SK-N-SH treated with all-trans-retinoic acid at 6 μM for 48 hours (cell line): ENCODE measurements around the gene RALA.
A peak's percentile ranks its signal among the peaks of the same experiment; 100 is the strongest.
"Not testable (repeated sequence)": the region's sequence is repeated elsewhere in the genome, so short reads cannot be mapped to it uniquely, and the experiment has no call there.

Source experiments
- ATAC-seq: fragments of 200-7000 bp; cut with Tn5 transposase; 3 replicates; pipeline ENCODE4 v1.9.1; 2020; ENCODE audit warnings: mild to moderate bottlenecking, moderate library complexity
- ARNTL ChIP-seq: fragments of 450-650 bp; formaldehyde crosslinking; IDR thresholded peaks from 2 replicates; pipeline ENCODE4 v1.5.0; 2020; ENCODE audit warnings: low read depth, mild to moderate bottlenecking, moderate library complexity, borderline replicate concordance
- ESRRG ChIP-seq: fragments of 250-450 bp; sonication (Bioruptor Pico); IDR thresholded peaks from 2 replicates; pipeline ENCODE4 v1.6.1; 2021; ENCODE audit warnings: mild to moderate bottlenecking
- GLIS3 ChIP-seq: fragments of 250-450 bp; sonication (Bioruptor Pico); IDR thresholded peaks from 2 replicates; pipeline ENCODE4 v1.5.0; 2020; ENCODE audit warnings: mild to moderate bottlenecking, moderate library complexity
- ISL1 ChIP-seq: fragments of 250-450 bp; sonication (Bioruptor Pico); IDR thresholded peaks from 2 replicates; pipeline ENCODE4 v2.1.2; 2022; ENCODE audit warnings: mild to moderate bottlenecking, moderate library complexity
- PPARA ChIP-seq: fragments of 250-450 bp; sonication (Bioruptor Pico); IDR thresholded peaks from 2 replicates; pipeline ENCODE4 v1.5.0; 2020; ENCODE audit warnings: mild to moderate bottlenecking, borderline replicate concordance
- RARB ChIP-seq: fragments of 250-450 bp; sonication (Bioruptor Pico); IDR thresholded peaks from 2 replicates; pipeline ENCODE4 v1.8.0; 2021; ENCODE audit warnings: mild to moderate bottlenecking, moderate library complexity
- SNAI2 ChIP-seq: fragments of 250-450 bp; sonication (Bioruptor Pico); IDR thresholded peaks from 2 replicates; pipeline ENCODE4 v1.5.0; 2020; ENCODE audit warnings: mild to moderate bottlenecking, moderate library complexity
- TOX ChIP-seq: fragments of 250-450 bp; sonication (Bioruptor Pico); IDR thresholded peaks from 2 replicates; pipeline ENCODE4 v1.8.0; 2021; ENCODE audit warnings: mild to moderate bottlenecking, moderate library complexity, borderline replicate concordance
- ZC3H10 ChIP-seq: fragments of 250-450 bp; sonication (Bioruptor Pico); IDR thresholded peaks from 2 replicates; pipeline ENCODE4 v1.5.1; 2021; ENCODE audit warnings: mild to moderate bottlenecking, moderate library complexity
- ZFP3 ChIP-seq: fragments of 250-450 bp; sonication (Bioruptor Pico); IDR thresholded peaks from 2 replicates; pipeline ENCODE4 v1.5.0; 2020; ENCODE audit warnings: mild to moderate bottlenecking, moderate library complexity
- ZFP30 ChIP-seq: fragments of 450-650 bp; formaldehyde crosslinking; IDR thresholded peaks from 2 replicates; pipeline ENCODE4 v1.5.0; 2022; ENCODE audit warnings: mild to moderate bottlenecking, moderate library complexity
- ZNF565 ChIP-seq: fragments of 450-650 bp; formaldehyde crosslinking; conservative IDR thresholded peaks from 2 replicates; pipeline ENCODE4 v1.5.0; 2020; ENCODE audit warnings: low read depth, mild to moderate bottlenecking, moderate library complexity
- ZNF70 ChIP-seq: fragments of 450-650 bp; formaldehyde crosslinking; IDR thresholded peaks from 2 replicates; pipeline ENCODE4 v1.5.0; 2020; ENCODE audit warnings: mild to moderate bottlenecking, moderate library complexity
- ZNF8 ChIP-seq: fragments of 450-650 bp; formaldehyde crosslinking; IDR thresholded peaks from 2 replicates; pipeline ENCODE4 v1.5.0; 2020; ENCODE audit warnings: mild to moderate bottlenecking, moderate library complexity
- TF ChIP-seq, protein P1 (sequence below): fragments of 250-450 bp; sonication (Bioruptor Pico); IDR thresholded peaks from 2 replicates; pipeline ENCODE4 v1.5.0; 2020; ENCODE audit warnings: mild to moderate bottlenecking, moderate library complexity
- TF ChIP-seq, protein P2 (sequence below): fragments of 250-450 bp; sonication (Bioruptor Pico); IDR thresholded peaks from 2 replicates; pipeline ENCODE4 v1.5.1; 2020; ENCODE audit warnings: low read depth, mild to moderate bottlenecking, moderate library complexity
- TF ChIP-seq, protein P3 (sequence below): fragments of 250-450 bp; sonication (Bioruptor Pico); IDR thresholded peaks from 2 replicates; pipeline ENCODE4 v1.5.1; 2021; ENCODE audit warnings: mild to moderate bottlenecking, moderate library complexity

Gene RALA

DNA sequence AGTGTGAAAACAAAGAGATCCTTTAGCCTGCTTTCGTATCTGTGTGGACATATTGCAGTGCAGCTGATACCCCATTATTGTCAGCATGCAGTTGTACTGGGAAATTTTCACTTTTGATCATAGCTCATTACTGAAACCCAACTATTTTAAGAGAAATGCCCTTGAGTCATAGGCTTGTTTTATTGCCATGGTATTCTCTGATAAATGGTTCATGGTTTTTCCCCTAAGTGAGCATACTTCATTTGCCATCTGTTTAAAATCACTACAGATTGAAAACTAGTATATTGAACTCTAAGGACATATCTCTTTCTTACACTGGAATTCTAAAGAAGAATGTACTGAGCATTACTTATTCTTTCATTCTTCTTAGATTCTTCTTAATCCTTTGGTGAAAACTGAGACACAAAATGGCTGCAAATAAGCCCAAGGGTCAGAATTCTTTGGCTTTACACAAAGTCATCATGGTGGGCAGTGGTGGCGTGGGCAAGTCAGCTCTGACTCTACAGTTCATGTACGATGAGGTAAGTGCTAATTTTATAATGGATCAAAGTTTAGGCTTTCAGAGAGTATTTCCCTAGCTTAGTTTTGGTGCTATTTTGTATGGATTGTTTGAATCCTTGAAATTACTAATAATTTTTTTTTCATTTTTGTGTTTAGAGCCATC lies 63.0 kb downstream of the RALA start:
- ATAC-seq: peak; percentile 76
- peak; percentile 82; the same call in 1 of the 2 replicates for TF ChIP-seq TOX (CRISPR knock-in tag)
- TF ChIP-seq ZC3H10 (CRISPR knock-in tag): peak; percentile 77
- peak; percentile 84 for TF ChIP-seq ISL1 (CRISPR knock-in tag)
- no peak for TF ChIP-seq ARNTL
- TF ChIP-seq, all 23 proteins: peak for 3

DNA sequence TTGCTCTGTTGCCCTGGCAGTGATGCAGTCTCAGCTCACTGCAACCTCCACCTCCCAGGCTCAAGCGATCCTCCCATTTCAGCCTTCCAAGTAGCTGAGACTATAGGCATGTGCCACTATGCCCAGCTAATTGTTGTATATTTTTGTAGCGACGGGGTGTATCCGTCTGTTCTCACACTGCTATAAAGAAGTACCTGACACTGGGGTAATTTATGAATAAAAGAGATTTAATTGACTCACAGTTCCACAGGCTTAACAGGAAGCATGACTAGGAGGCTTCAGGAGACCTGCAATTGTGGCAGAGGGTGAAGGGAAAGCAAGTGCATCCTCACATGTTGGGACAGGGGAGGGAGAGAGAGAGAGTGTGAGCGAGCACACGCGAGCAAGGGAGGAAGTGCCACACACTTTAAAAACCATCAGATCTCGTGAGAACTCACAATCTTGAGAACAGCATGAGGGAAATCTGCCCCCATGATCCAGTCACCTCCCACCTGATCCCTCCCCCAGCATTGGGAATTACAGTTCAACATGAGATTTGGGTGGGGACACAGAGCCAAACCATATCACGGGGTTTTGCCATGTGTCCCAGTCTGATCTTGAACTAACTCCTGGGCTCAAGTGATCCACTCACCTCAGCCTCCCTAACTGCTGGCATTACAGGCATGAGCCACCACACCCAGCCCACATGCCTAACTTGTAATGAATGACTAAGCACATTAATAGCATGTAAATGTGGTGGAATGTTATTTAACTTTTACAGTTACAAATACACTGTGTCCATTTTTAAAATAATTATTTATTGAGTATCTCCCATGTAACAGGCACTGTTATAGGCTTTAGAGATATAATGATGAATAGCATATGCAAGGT lies 65.5 kb downstream of the RALA start:
- ATAC-seq: no peak
- TF ChIP-seq SNAI2 (CRISPR knock-in tag) (no peak), TOX (CRISPR knock-in tag) (no peak), ZFP3 (CRISPR knock-in tag) (no peak), ZNF70 (CRISPR knock-in tag) (no peak), ARNTL (no peak), RARB (no peak), ESRRG (CRISPR knock-in tag) (no peak), ZNF8 (CRISPR knock-in tag) (no peak), ZFP30 (CRISPR knock-in tag) (no peak), ZC3H10 (CRISPR knock-in tag) (no peak), ZNF565 (CRISPR knock-in tag) (no peak), PPARA (CRISPR knock-in tag) (no peak)
- TF ChIP-seq, protein P1, sequence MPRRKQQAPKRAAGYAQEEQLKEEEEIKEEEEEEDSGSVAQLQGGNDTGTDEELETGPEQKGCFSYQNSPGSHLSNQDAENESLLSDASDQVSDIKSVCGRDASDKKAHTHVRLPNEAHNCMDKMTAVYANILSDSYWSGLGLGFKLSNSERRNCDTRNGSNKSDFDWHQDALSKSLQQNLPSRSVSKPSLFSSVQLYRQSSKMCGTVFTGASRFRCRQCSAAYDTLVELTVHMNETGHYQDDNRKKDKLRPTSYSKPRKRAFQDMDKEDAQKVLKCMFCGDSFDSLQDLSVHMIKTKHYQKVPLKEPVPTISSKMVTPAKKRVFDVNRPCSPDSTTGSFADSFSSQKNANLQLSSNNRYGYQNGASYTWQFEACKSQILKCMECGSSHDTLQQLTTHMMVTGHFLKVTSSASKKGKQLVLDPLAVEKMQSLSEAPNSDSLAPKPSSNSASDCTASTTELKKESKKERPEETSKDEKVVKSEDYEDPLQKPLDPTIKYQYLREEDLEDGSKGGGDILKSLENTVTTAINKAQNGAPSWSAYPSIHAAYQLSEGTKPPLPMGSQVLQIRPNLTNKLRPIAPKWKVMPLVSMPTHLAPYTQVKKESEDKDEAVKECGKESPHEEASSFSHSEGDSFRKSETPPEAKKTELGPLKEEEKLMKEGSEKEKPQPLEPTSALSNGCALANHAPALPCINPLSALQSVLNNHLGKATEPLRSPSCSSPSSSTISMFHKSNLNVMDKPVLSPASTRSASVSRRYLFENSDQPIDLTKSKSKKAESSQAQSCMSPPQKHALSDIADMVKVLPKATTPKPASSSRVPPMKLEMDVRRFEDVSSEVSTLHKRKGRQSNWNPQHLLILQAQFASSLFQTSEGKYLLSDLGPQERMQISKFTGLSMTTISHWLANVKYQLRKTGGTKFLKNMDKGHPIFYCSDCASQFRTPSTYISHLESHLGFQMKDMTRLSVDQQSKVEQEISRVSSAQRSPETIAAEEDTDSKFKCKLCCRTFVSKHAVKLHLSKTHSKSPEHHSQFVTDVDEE (CRISPR knock-in tag): no peak
- TF ChIP-seq, protein P2, sequence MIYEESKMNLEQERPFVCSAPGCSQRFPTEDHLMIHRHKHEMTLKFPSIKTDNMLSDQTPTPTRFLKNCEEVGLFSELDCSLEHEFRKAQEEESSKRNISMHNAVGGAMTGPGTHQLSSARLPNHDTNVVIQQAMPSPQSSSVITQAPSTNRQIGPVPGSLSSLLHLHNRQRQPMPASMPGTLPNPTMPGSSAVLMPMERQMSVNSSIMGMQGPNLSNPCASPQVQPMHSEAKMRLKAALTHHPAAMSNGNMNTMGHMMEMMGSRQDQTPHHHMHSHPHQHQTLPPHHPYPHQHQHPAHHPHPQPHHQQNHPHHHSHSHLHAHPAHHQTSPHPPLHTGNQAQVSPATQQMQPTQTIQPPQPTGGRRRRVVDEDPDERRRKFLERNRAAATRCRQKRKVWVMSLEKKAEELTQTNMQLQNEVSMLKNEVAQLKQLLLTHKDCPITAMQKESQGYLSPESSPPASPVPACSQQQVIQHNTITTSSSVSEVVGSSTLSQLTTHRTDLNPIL (CRISPR knock-in tag): no peak
- TF ChIP-seq, protein P3, sequence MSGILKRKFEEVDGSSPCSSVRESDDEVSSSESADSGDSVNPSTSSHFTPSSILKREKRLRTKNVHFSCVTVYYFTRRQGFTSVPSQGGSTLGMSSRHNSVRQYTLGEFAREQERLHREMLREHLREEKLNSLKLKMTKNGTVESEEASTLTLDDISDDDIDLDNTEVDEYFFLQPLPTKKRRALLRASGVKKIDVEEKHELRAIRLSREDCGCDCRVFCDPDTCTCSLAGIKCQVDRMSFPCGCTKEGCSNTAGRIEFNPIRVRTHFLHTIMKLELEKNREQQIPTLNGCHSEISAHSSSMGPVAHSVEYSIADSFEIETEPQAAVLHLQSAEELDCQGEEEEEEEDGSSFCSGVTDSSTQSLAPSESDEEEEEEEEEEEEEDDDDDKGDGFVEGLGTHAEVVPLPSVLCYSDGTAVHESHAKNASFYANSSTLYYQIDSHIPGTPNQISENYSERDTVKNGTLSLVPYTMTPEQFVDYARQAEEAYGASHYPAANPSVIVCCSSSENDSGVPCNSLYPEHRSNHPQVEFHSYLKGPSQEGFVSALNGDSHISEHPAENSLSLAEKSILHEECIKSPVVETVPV: no peak

DNA sequence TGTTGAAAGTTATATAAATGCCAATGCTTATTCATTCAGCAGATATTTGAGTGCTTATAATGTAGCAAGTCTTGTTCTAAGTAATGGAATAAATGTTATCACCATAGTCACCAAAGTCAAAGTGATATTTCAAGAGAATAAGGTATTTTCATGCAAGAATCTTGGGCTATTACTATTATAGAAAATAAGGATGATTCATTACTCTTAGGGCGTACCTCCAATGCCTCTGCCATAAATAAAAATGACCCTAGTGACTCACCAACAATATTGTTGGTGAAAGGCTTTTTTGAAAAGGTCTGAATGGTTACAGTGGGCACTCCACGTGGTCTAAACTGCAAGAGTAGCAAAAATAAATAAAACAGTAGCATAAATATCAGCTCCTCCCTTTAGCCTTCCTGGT lies 68.4 kb downstream of the RALA start:
- ATAC-seq: peak; percentile 75

DNA sequence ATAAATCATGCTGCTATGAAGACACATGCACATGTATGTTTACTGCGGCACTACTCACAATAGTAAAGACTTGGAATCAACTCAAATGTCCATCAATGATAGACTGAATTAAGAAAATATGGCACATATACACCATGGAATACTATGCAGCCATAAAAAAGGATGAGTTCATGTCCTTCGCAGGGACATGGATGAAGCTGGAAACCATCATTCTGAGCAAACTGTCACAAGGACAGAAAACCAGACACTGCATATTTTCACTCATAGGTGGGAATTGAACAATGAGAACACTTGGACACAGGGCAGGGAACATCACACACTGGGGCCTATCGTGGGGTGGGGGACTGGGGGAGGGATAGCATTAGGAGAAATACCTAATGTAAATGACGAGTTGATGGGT lies 69.7 kb downstream of the RALA start:
- not testable (repeated sequence) for ATAC-seq

More for the DNA sequence above, 68.4 kb downstream of the RALA start:
- TF ChIP-seq GLIS3 (CRISPR knock-in tag) (no peak), PPARA (CRISPR knock-in tag) (no peak), ARNTL (no peak), ZNF8 (CRISPR knock-in tag) (0 out of 2 replicates have a peak, but pooled peaks have one; percentile 36)
- TF ChIP-seq, protein P1 (CRISPR knock-in tag): no peak
